Frontal cortex (tissue), 4 donors: ENCODE data around the gene SLCO3A1. TPM values are rescaled to one million over a fixed set of nuclear protein-coding genes. Genes with fewer than 3 reads are reported as not detected.

Source experiments
- DNase-seq, 2 donors: peaks; one replicate each; pipeline ENCODE4 v3.0.0; 2012; ENCODE audit warnings: low spot score in 2 of 2
- FAIRE-seq: peaks from 2 replicates; lab custom pipeline; 2012; peaks lifted over from hg19 to GRCh38; lab: Jason Lieb, UNC
- total RNA-seq: library from RNA; depleted of rRNA; stranded (reverse); fragments of >200 nt; gene quantifications from one replicate; pipeline ENCODE4 v1.2.3, GENCODE V29; 2014
- donor health status: control.
- donor health status: control.
- donor health status: control.

Gene SLCO3A1
- total RNA-seq, 1 donor from 2014 or later, result 9.8 TPM

DNA sequence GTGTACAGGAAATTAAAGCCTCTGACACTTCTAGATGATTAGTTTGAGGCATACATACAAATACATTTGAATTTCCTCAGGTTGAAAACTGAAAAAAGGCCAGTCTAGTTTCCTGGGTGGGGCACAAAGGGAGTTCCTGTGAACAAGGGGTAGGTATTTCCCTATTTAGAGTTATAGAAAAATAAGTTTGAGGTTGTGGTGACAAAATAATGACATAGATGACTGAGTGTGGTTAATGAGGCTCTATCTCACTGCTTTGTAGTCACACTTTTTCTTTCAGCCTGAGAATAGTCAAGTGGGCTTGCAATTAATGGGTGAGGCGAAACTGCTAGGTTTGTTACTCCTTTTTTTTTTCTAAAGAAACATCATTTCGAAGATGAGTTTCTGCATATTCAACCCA lies 4.3 kb downstream of the SLCO3A1 start:
- FAIRE-seq (no peak), DNase-seq (no peak)

DNA sequence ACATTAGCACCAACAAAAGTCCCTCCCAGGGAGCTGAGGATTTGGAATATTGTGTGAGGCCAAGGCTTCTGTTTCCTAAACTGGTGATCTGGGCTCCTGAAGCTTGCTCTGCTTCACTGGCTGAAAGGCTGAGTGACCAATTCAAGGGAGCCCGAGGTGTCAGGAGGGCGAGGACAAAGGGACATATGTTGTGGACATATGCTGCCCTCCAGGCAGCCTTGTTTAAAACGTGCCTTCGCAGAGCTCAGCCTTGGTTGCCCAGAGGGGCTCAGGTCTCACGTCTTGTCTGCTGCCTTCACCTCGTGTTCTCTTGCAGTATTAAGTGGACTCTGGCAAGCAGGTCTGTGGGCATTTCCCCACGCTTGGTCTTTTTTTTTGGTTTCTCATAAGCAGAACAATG lies 7.0 kb downstream of the SLCO3A1 start:
- FAIRE-seq, result no peak
- no peak for DNase-seq

DNA sequence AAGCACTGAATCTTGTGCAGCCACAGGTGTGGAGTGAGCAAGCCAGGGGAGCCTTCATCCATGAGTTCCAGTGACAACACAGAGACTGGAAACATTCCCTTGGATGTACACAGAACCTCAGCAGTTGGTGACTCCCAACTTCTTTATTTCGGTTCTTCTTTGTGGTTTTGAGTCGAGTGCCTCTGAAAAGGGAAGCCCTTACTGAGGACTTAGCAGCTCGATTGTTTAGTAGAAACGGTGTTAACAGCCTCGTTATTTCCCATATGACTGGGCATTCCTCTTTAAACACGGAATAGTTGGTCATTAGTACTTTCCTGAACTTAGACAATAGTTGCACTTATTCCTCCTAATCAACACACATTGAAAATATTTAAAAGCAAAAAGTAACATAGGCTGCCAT lies 7.7 kb downstream of the SLCO3A1 start:
- no peak for FAIRE-seq
- DNase-seq, result no peak

DNA sequence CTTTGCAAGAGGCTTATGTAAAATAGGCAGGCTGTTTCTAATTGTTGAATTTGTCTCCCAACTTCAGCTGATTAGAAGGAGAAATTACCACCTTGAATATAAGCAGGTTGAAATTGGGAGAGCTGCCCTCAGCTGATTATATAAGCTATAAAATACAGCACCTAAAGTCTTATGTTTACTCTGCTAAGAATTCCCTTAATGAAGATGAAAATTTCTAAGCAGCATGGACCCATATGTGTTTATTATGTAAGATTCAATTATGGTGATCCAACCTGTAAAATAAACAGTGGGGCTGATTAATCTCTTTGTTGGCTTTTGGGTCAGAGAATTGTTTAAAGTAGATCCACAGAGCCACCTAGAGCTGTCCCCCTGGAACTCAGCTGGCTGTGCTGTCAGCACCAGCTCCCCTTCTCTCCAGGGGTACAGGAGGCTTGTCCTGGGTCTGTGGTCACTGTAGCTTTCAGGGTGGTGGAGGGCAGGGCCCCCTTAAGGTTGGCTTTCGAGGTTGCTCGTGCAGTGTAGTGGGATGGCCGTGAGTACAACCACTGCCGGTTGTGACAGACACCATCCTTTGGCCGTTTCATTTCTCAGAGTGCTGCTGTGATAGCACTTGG lies 9.5 kb downstream of the SLCO3A1 start:
- FAIRE-seq (no peak), DNase-seq (no peak)

DNA sequence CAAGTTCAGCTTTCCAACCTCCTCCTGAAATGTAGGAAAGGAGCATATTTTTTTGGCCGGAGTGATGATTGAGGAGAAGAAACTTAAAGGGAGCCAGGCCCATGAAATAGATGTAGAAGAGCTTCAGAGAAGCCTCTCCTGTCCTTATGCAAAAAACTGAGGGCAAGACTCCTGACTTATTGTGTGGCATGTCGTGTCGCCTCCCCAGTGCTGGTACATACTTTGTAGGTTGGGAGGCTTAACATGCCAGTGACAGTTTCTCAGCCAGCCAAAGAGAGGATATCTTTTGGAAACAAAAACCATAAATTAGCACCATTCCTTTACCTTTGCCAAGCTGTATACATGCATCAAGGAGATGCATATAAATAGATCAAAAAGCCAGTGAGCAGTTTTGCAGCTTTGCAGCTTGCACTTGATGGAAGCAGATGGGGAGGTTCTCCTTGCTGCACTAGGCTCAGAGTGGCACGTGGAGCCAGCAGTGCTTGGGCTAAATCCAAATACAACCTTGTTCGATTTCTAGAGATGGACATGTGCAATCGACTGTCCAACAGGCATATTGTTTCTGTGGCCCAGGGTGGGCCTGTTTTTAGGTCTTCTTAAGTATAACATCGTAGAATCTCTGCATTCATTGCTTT lies 10.2 kb downstream of the SLCO3A1 start:
- FAIRE-seq (no peak), DNase-seq (no peak)

DNA sequence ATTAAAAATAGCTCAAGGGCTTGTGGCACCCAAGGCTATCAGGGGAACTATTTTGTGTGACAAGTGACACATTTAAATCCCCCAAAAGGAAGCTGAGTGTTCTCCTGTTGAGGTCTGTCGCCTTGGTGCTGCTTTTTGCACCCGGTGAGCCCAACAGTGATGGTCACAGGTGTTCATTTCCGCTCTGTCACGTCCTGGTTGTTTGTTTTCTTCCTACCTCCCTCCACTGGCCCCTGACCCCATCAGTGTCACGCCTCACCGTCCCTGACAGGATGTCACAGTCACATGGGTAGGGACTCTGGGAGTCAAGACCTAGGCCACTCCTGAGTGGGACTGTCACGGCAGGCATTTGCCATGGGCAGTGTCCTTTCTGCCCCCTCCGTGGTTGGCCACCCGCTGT lies 11.2 kb downstream of the SLCO3A1 start:
- no peak for FAIRE-seq

DNA sequence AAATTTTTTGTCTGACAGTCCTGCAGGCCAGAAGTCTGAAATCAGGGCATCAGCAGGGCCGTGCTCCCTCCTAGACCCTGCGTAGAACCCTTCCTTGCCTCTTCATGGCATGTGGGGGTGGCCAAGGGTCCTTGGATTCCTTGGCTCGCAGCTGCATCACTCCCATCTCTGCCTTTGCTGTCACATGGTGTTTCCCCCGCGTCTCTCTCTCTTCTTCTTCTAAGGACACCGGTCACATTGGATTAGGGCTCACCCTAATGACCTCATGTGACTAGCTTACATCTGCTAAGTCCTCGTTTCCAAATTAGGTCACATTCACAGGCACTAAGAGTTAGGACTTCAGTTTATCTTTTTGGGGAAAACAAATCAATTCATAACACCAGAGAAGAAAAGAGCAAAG lies 12.0 kb downstream of the SLCO3A1 start:
- FAIRE-seq (no peak), DNase-seq (no peak)

More for the DNA sequence above, 11.2 kb downstream of the SLCO3A1 start:
- DNase-seq, result no peak

DNA sequence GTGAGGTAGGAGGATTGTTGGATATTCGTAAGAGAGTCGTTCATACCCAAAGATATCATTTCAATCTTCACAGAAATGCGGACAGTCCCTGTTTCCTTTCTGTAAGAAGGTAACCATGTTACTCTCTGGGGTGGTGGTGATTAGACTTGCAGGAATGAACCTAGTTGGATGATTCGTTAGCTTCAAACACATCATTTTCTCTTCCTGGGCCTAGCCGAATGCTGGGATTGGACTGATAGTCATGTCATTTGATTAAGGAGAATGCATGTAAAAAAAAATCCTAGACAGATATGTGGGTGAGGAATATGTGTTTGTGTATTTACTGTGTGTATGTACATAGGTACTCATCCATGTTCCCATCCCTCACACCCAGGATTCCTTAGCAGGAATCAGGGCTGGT lies 12.4 kb downstream of the SLCO3A1 start:
- DNase-seq (no peak), FAIRE-seq (no peak)

DNA sequence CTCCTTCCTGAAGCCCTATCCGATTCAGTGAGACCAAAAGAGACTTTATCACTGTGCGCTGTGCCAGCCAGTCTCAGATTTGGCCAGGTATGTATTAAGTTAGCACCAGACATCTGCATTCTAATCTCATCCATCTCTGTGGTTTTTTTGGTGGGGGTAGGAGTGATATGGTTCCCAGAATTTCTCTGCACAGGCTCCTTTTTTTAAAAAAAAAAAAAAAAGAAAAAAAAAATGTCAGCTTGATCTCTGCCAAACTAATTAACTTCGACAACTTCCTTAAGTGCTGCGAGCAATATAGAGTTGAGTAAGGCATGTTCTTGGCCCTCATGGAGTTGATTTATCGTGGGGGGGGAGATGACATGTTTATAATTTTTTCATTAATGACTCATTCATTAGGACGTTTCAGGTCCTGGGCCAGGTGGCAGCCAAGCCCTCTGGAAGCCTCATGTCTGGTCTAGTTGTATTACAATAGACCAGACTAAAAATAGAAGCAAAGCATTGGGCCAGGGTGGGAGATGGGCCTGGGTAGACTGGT lies 12.9 kb downstream of the SLCO3A1 start:
- FAIRE-seq (no peak), DNase-seq (no peak)

DNA sequence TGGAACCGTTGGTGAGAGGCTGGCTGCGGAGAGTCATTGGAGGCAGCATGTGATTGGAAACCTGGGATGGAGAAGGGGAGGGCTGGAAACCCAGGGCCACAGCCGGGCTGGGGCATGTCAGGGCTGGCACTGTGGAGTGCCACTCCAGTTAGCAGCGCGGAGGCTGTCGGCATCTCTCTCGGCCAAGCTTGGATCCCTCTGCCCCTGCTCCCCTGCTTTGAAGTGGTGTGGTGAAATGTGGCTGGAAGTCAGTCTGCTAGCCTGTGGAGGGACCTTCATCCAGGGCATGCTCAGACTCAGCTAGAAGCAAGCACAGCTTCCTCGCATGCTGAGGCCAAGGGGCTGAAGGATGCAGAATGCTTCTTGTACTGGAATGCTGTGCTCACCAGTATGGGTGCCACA lies 13.5 kb downstream of the SLCO3A1 start:
- FAIRE-seq, result no peak
- DNase-seq, result no peak

DNA sequence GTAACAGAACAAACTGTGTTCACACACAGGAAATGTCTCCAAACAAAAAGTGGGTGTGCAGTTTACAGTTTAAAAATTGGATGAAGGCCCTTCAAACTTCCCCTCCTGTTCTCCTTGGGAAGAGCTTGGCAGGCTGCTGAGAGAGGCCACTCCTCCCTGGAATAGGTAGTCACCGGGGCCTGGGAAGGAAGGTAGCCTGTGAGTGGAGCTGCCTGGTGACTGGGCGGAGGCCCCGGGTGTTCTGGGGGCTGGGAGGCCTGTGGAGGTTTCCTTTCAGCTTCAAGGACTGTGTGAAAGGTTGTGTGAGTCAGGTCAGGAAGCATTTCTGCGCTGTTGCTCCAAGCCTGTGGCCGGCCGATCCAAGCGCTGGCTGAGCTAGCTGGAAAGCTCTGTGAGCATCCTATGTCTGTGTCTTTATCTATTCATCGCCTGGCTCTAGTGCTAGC lies 14.1 kb downstream of the SLCO3A1 start:
- no peak for FAIRE-seq
- DNase-seq, result no peak

DNA sequence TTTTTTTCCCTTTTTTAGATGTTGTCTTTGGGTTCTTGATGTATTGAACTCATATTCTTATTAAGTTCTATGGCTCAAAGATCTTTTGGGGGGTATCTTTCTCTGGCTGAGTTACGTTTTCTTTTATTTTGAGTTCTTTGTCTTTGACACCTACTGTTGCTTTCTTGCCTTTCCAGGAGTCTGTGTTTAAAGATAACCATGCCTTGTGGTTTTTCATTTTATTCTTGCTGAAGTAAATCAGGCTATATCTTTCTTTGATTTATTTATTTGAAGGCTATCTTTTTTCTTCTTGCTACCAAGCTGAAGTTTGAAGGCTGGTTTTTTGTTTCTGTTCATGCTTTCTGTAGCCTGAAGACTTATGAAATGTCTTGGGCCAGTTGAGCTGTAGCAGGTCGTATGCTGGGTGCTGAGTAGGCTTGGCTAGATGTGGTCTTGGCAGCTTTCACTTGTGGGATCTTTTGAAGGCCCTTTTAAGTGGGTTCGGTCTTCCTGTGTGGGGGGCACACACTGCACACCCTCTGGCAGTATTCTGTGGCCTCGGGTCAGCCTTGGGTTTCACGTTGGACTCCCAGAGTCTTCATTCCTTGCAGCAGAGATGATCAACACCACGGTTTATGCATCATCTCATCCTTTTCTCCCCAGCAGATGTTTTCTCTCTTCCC lies 17.5 kb downstream of the SLCO3A1 start:
- FAIRE-seq (no peak), DNase-seq (no peak)

DNA sequence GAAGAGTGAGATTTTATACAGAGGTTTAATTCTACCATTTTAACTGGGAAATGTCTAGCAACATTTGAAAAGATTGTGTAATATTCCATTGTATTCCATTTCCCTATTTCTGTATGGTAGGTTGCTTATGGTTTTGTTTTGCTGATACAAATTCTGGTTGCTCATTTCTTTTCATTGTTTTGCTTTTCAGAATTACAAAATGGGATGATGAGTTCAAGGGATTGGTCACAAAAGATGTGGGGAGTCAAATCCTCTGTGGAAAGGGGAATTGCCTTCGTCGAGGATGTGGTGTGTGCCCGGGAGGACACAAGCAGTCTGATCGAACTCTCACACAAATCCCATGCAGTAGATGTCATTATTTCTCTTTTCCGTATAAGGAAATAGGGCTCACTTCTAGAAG lies 18.3 kb downstream of the SLCO3A1 start:
- no peak for DNase-seq
- FAIRE-seq, result no peak

DNA sequence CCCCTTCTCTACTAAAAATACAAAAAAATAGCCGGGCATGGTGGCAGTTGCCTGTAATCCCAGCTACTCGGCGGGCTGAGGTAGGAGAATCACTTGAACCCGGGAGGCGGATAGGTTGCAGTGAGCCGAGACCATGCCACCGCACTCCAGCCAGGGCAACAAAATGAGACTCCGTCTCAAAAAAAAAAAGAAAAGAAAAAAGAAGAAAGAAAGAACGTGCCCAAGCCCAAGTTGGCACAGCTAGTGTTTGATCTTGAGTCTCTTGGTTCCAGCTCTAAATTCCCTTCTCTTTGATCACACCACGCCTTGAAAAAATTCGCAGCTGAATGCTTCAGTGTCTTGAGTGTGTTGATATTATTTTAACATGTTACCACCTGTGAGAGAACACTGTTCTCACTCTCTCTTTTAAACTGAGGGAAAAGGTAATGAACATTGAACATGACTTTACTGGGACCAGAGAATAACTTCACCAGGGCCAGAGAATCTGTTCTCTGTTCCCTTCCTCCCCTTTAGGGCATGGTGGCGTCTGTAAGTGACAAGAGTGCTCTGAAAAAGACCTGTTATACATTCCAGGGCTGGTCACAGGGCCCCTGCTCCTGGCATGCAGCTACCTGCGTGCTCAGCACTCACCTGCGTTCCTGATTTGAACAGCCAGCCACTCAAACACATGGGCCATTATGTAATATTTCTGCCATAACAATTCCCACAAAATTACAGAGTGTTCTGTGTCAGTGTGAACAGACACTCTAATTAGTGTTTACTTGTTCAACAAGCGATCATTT lies 19.0 kb downstream of the SLCO3A1 start:
- DNase-seq (no peak), FAIRE-seq (no peak)

DNA sequence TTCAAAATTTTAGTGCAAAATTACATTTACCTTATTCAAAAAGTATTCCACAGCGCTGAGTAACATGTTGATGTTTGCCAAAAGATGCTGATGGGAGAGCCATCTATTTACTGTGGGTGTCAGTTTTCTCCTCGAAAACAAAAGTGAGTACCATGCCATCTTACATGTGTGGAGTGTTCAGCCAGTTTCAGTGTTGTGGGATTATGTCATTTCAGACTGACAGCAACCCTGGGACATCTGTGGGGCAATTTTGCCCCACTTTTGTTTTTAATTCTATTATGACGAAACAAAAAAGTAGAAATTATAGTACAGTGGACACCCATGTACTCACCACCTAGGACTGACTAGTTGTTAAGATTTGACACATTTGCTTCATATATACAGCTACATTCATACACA lies 19.6 kb downstream of the SLCO3A1 start:
- FAIRE-seq, result no peak
- DNase-seq, result no peak

DNA sequence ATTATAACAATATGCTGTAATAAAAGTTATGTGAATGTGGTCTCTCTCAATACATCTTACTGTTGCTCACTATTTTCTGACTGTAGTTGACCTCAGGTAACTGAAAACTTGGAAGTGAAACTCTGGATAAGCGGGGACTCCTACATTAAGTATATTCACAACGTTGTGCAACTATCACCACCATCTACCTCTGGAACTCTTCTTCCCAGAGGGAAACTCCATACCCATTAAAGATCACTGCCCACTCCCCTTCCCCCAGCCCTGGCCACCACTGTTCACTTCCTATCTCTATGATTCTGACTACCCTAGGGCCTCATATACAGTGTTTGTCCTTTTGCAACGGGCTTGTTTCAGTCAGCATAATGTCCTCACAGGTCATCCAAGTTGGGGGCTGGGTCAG lies 20.7 kb downstream of the SLCO3A1 start:
- FAIRE-seq (no peak), DNase-seq (no peak)

DNA sequence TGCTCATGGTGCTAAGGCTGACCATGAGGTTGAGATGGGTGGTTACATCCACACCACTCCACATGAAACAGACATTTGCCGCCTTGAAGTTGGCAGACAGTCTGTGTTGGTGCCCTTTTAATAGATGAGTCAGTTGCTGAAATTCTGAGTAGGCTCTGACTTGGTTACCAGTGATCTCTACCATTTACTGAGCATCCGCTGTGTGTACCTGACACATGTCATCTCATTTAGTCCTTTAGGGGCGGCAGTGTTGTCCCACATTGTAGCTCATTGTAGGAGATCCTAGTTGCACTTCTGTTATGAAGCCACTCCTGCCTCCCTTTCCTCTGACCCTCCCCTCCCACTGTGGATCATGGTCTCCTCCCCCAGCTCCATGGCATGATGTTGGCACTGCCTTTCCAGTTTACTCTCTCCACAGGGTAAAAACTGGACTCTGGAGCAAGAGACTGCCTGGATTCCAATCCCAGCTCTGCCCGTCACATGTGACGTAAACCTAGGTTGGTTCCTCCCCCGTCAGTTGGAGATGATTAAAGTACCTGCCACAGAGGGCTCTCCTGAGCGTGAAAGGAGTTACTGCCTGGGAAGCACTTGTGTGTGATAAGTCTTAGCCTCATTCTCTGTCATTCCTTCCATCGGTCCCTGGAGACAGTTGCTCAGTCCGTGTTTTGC lies 21.6 kb downstream of the SLCO3A1 start:
- no peak for FAIRE-seq
- DNase-seq, result no peak

DNA sequence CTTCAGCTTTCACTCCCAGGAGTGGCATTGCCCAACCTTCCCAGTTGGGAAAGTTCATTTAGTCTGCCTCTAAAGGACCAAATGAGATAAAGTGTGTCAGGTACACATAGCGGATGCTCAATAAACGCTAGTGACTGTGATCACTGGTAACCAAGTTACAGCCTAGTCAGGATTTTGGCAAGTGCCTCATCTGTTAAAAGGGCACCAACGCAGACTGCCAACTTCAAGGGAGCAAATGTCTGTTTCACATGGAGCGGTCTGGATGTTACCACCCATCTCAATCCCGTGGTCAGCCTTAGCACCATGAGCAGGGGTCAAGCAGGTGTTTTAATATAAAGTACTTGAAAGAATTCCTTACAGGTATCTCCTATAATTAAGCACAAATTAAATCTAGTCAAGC lies 22.7 kb downstream of the SLCO3A1 start:
- DNase-seq, result no peak
- no peak for FAIRE-seq

DNA sequence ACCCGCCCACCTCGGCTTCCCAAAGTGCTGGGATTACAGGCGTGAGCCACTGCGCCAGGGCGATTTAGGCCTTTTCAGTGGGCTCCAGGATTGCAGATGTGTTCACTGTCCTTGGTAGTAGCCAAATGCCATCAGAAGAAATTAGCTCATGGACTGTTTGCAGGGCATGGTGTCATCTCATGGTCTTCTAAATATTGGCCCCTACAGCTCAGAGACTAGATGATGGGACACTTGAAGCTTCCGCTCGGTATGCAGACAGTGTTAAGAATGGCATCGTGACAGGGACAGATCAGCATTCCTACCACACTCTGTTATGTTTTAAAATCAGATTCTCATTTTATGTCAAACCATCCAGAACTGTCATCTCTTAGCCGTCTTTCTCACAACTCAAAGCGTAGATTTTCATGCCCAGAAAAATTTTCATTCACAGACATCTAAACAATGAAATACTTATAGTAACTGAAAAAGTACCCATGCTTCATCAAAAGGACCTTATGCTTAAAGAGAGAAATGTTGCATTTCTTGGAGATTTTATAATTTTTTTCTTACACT lies 24.9 kb downstream of the SLCO3A1 start:
- FAIRE-seq (no peak), DNase-seq (no peak)

DNA sequence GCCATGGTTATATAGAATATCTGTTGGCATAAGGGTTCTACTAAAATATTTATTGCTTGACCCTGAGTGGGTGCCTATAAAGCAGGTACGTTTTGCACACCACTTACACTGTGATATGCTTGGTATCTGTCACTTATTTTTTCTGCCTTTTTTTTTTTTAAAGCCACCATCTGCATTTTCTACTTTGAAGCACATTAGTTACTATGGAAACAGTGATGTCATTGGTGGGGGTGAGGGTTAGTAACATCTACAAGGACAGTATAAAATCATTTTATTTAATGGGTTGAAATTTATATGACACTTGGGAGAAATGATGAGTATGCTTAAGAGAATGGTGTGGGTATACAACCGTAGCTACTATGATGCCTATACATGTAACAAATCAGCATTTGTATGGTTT lies 25.6 kb downstream of the SLCO3A1 start:
- FAIRE-seq (no peak), DNase-seq (no peak)
